ENCODE data around the gene JSRP1.

The JSRP1 gene

GRCh38 chr19:2255982-2256685 is at the start of gene JSRP1:
Gene JSRP1 (minus strand): TSS chr19:2256417. CDS start chr19:2255314, 1,103 bp downstream.
- DNase-seq: peak; percentile 61

GRCh38 chr19:2305452-2306280 is 49.4 kb upstream of the JSRP1 start:
- no peak for DNase-seq

- no peak for DNase-seq
Measured at GRCh38 chr19:2303211-2303798, 47.1 kb upstream of the JSRP1 start.

GRCh38 chr19:2302319-2303210 is 46.3 kb upstream of the JSRP1 start:
- no peak for DNase-seq

- no peak for DNase-seq
Measured at GRCh38 chr19:2300533-2300932, 44.3 kb upstream of the JSRP1 start.

GRCh38 chr19:2296141-2296540 is 39.9 kb upstream of the JSRP1 start:
- no peak for DNase-seq

- no peak for DNase-seq
Measured at GRCh38 chr19:2294687-2295335, 38.6 kb upstream of the JSRP1 start.

GRCh38 chr19:2291185-2291751 is 35.1 kb upstream of the JSRP1 start:
- no peak for DNase-seq

GRCh38 chr19:2290441-2291184 is 34.4 kb upstream of the JSRP1 start:
- DNase-seq: no peak

GRCh38 chr19:2289714-2290435 is 33.7 kb upstream of the JSRP1 start:
- no peak for DNase-seq

- DNase-seq: no peak
Measured at GRCh38 chr19:2288818-2289713, 32.8 kb upstream of the JSRP1 start.

GRCh38 chr19:2288338-2288817 is 32.2 kb upstream of the JSRP1 start:
- no peak for DNase-seq

GRCh38 chr19:2287585-2288337 is 31.5 kb upstream of the JSRP1 start:
- DNase-seq: no peak

GRCh38 chr19:2286402-2287140 is 30.4 kb upstream of the JSRP1 start:
- no peak for DNase-seq

GRCh38 chr19:2283835-2284507 is 27.8 kb upstream of the JSRP1 start:
- DNase-seq: no peak

- DNase-seq: no peak
Measured at GRCh38 chr19:2282862-2283237, 26.6 kb upstream of the JSRP1 start.

Data from NCI-H2029 (cell line).